DOHH2 (cell line): Measurements from ENCODE around the gene KPNA6.

ENCODE experiments used
- H3F3A ChIP-seq: fragments of 200-600 bp; sonication (generic), shearing (Covaris generic); 2 replicates; pipeline ENCODE4 v1.6.0; 2016; ENCODE audit warnings: antibody characterized with exemption, mild to moderate bottlenecking; ENCODE audit not compliant: control insufficient read depth, insufficient read depth
- H3K27ac ChIP-seq: fragments of 200-600 bp; sonication (generic); 2 replicates; pipeline ENCODE4 v1.5.1; 2014; ENCODE audit warnings: low read depth, mild to moderate bottlenecking, low read length, moderate library complexity
- H3K27me3 ChIP-seq: fragments of 200-600 bp; sonication (generic); 2 replicates; pipeline ENCODE4 v1.6.1; 2014; ENCODE audit warnings: mild to moderate bottlenecking, low read length, mixed read lengths; ENCODE audit not compliant: control insufficient read depth
- H3K36me3 ChIP-seq: fragments of 200-600 bp; sonication (generic); 2 replicates; pipeline ENCODE4 v1.6.1; 2014; ENCODE audit warnings: mild to moderate bottlenecking, low read length, moderate library complexity, mixed read lengths; ENCODE audit not compliant: control insufficient read depth
- H3K4me1 ChIP-seq: fragments of 200-600 bp; sonication (generic); 2 replicates; pipeline ENCODE4 v1.6.1; 2014; ENCODE audit warnings: mild to moderate bottlenecking, low read length, mixed read lengths; ENCODE audit not compliant: control insufficient read depth
- H3K4me2 ChIP-seq: fragments of 200-600 bp; sonication (generic); 2 replicates; pipeline ENCODE4 v1.6.0; 2014; ENCODE audit warnings: mild to moderate bottlenecking, low read length, moderate library complexity
- H3K4me3 ChIP-seq: fragments of 200-600 bp; sonication (generic); 2 replicates; pipeline ENCODE4 v1.5.1; 2014; ENCODE audit warnings: mild to moderate bottlenecking, low read length, mixed read lengths
- H3K79me2 ChIP-seq: fragments of 200-600 bp; sonication (generic); 2 replicates; pipeline ENCODE4 v1.6.1; 2014; ENCODE audit warnings: mild to moderate bottlenecking, low read length, mixed read lengths; ENCODE audit not compliant: control insufficient read depth
- H3K9me2 ChIP-seq: fragments of 200-600 bp; sonication (generic); replicated peaks from 2 replicates; pipeline ENCODE4 v1.6.1; 2014; ENCODE audit warnings: mild to moderate bottlenecking, low read length, mixed read lengths; ENCODE audit not compliant: control insufficient read depth
- H3K9me3 ChIP-seq: fragments of 200-600 bp; sonication (generic); 2 replicates; pipeline ENCODE4 v1.6.1; 2014; ENCODE audit warnings: antibody characterized with exemption, low read length, mixed read lengths; ENCODE audit not compliant: control insufficient read depth, insufficient read depth
- H4K20me1 ChIP-seq: fragments of 200-600 bp; sonication (generic); 2 replicates; pipeline ENCODE4 v1.6.0; 2014; ENCODE audit warnings: low read depth, mild to moderate bottlenecking, antibody characterized with exemption, low read length, moderate library complexity; ENCODE audit not compliant: control insufficient read depth, insufficient read depth
- CTCF ChIP-seq: fragments of 200-600 bp; sonication (generic); IDR thresholded peaks from one replicate; pipeline ENCODE4 v1.5.1; 2014; ENCODE audit warnings: antibody characterized with exemption, mild to moderate bottlenecking, low read depth, low read length; ENCODE audit not compliant: poor library complexity, severe bottlenecking
- EZH2phosphoT487 ChIP-seq: fragments of 200-600 bp; sonication (generic); IDR thresholded peaks from 2 replicates; pipeline ENCODE4 v1.6.1; 2017; ENCODE audit warnings: borderline replicate concordance, mild to moderate bottlenecking, antibody characterized with exemption, low read length, moderate library complexity, mixed read lengths

Gene KPNA6

GRCh38 chr1:32197074-32197473 is 89.2 kb downstream of the KPNA6 start:
- H3K4me2 ChIP-seq = no peak overlapping the region
- H3K9me3 ChIP-seq = no peaks in the 10 kb centered on the region
- H3K27me3 ChIP-seq = no peaks in the 10 kb centered on the region
- no peak overlapping the region for H3K4me3 ChIP-seq
- TF ChIP-seq CTCF (no peak), EZH2phosphoT487 (no peak)
- H3K9me2 ChIP-seq = no peaks in the 10 kb centered on the region
- H3K36me3 ChIP-seq = peaks cover 64% of the 10 kb centered on the region
- no peak overlapping the region for H3K27ac ChIP-seq
- H3F3A ChIP-seq = peaks cover 9% of the 10 kb centered on the region; the same call in 1 of the 2 replicates
- no peaks in the 10 kb centered on the region for H3K79me2 ChIP-seq
- H4K20me1 ChIP-seq = no peaks in the 10 kb centered on the region
- H3K4me1 ChIP-seq = peaks cover 31% of the 10 kb centered on the region

GRCh38 chr1:32197837-32198236 is 90.0 kb downstream of the KPNA6 start:
- Histone ChIP-seq H3K27ac (no peak overlapping the region), H3K9me3 (no peaks in the 10 kb centered on the region), H3K9me2 (no peaks in the 10 kb centered on the region), H3F3A (peaks cover 9% of the 10 kb centered on the region; the same call in 1 of the 2 replicates), H3K4me2 (no peak overlapping the region), H3K36me3 (peaks cover 56% of the 10 kb centered on the region), H3K27me3 (no peaks in the 10 kb centered on the region), H3K4me1 (peaks cover 36% of the 10 kb centered on the region), H3K79me2 (no peaks in the 10 kb centered on the region), H3K4me3 (no peak overlapping the region), H4K20me1 (no peaks in the 10 kb centered on the region)
- TF ChIP-seq CTCF = no peak
- no peak for TF ChIP-seq EZH2phosphoT487

- Histone ChIP-seq H3K27ac (no peak overlapping the region), H4K20me1 (no peaks in the 10 kb centered on the region), H3K9me3 (no peaks in the 10 kb centered on the region), H3K4me1 (peaks cover 36% of the 10 kb centered on the region), H3F3A (peaks cover 9% of the 10 kb centered on the region; the same call in 1 of the 2 replicates), H3K36me3 (peaks cover 50% of the 10 kb centered on the region), H3K79me2 (no peaks in the 10 kb centered on the region), H3K4me2 (no peak overlapping the region), H3K4me3 (no peak overlapping the region), H3K27me3 (no peaks in the 10 kb centered on the region), H3K9me2 (no peaks in the 10 kb centered on the region)
- TF ChIP-seq EZH2phosphoT487 (no peak), CTCF (no peak)
Measured at GRCh38 chr1:32198237-32199042, 90.6 kb downstream of the KPNA6 start.
